GM12892 (cell line): ENCODE data around the gene KDM6B.

Source experiments
- POLR2A ChIP-seq: IDR thresholded peaks from 2 replicates; pipeline ENCODE4 v1.6.1; 2011; ENCODE audit warnings: low read depth, low read length, control low read depth
- POLR2AphosphoS5 ChIP-seq: IDR thresholded peaks from 2 replicates; pipeline ENCODE4 v1.6.1; 2011; ENCODE audit warnings: low read depth, low read length, control low read depth
- TAF1 ChIP-seq: IDR thresholded peaks from 2 replicates; pipeline ENCODE4 v1.6.1; 2011; ENCODE audit warnings: low read depth, mild to moderate bottlenecking, control low read depth, low read length, borderline replicate concordance

GRCh38 chr17:7792611-7793010, 41.4 kb upstream of the KDM6B start:
- no peak for TF ChIP-seq TAF1
- no peak for TF ChIP-seq POLR2AphosphoS5
- no peak for TF ChIP-seq POLR2A
